Measurements from ENCODE around the gene TRIM26.
"Not testable (repeated sequence)": the region's sequence is repeated elsewhere in the genome, so short reads cannot be mapped to it uniquely, and the experiment has no call there.

Gene TRIM26

DNA sequence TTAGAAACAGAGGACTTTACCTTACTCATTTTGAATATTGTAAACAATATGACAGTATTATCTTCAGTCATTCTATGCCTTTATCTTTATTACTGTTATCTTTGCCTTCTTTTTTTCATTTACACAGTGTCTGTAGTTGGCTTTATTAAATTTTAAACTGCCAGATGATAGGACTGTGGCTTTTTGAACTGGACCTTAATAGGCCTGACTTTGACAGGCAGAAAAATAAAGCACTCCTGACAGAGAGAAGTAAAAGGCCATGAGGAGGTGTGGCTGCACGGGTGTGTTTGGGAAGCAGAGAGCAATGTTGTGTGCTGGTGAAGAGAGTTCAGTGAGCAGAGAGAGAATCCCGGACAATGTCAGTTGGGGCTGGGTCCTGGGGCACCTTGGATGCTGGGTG, 69.4 kb downstream of the TRIM26 start:
- no peak for DNase-seq (ENCODE audit: extremely low read depth, insufficient read length)
- no peaks in the 10 kb centered on the region; the same call in 1 of the 2 replicates for H3K27me3 ChIP-seq (replicated peaks; ENCODE audit: control insufficient read depth, insufficient read depth, low read length)
- TF ChIP-seq, protein P1, sequence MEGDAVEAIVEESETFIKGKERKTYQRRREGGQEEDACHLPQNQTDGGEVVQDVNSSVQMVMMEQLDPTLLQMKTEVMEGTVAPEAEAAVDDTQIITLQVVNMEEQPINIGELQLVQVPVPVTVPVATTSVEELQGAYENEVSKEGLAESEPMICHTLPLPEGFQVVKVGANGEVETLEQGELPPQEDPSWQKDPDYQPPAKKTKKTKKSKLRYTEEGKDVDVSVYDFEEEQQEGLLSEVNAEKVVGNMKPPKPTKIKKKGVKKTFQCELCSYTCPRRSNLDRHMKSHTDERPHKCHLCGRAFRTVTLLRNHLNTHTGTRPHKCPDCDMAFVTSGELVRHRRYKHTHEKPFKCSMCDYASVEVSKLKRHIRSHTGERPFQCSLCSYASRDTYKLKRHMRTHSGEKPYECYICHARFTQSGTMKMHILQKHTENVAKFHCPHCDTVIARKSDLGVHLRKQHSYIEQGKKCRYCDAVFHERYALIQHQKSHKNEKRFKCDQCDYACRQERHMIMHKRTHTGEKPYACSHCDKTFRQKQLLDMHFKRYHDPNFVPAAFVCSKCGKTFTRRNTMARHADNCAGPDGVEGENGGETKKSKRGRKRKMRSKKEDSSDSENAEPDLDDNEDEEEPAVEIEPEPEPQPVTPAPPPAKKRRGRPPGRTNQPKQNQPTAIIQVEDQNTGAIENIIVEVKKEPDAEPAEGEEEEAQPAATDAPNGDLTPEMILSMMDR (IDR thresholded peaks at IDR 0.05; ENCODE audit: insufficient read depth, low read length, poor library complexity, severe bottlenecking): no peak

DNA sequence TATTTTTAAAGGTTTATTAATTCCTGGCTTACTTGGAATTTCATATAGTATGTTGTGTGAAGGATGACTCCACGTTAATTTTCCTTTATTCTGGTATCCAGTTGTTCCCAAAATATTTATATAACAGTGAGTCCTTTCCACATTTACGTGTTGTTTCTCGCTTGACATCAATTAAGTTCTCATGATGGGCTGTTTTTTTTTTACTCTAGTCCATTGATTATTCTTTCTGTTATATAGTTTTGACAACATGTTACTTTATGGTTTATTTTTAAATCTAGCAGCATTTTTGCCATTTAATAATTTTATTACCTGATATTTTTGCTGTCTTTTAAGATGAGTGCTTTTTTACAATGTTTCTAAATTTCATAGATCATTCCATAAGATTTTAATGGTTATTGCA, 70.5 kb downstream of the TRIM26 start:
- Histone ChIP-seq H3K27me3 (replicated peaks; ENCODE audit: control insufficient read depth, insufficient read depth, low read length) (no peaks in the 10 kb centered on the region; the same call in 1 of the 2 replicates), H3K36me3 (ENCODE audit: control insufficient read depth, insufficient read depth, low read length) (no peaks in the 10 kb centered on the region), H3K4me3 (replicated peaks; ENCODE audit: low read depth, low read length) (no peak overlapping the region)
- TF ChIP-seq, protein P1 (IDR thresholded peaks at IDR 0.05; ENCODE audit: insufficient read depth, low read length, poor library complexity, severe bottlenecking): no peak
- DNase-seq (ENCODE audit: extremely low read depth, insufficient read length): no peak

More for the DNA sequence above, 69.4 kb downstream of the TRIM26 start:
- H3K36me3 ChIP-seq (ENCODE audit: control insufficient read depth, insufficient read depth, low read length): no peaks in the 10 kb centered on the region
- no peak overlapping the region for H3K4me3 ChIP-seq (replicated peaks; ENCODE audit: low read depth, low read length)

DNA sequence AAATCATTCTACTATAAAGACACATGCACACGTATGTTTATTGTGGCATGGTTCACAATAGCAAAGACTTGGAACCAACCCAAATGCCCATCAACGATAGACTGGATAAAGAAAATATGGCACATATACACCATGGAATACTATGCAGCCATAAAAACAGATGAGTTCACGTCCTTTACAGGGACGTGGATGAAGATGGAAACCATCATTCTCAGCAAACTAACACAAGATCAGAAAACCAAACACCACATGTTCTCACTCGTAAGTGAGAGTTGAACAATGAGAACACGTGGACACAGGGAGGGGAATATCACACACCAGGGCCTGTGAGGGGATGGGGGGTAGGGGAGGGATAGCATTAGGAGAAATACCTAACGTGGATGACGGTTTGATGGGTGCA, 73.0 kb downstream of the TRIM26 start:
- H3K36me3 ChIP-seq (ENCODE audit: control insufficient read depth, insufficient read depth, low read length); H3K27me3 ChIP-seq (replicated peaks; ENCODE audit: control insufficient read depth, insufficient read depth, low read length); H3K4me3 ChIP-seq (replicated peaks; ENCODE audit: low read depth, low read length); DNase-seq (ENCODE audit: extremely low read depth, insufficient read length): not testable (repeated sequence)

DNA sequence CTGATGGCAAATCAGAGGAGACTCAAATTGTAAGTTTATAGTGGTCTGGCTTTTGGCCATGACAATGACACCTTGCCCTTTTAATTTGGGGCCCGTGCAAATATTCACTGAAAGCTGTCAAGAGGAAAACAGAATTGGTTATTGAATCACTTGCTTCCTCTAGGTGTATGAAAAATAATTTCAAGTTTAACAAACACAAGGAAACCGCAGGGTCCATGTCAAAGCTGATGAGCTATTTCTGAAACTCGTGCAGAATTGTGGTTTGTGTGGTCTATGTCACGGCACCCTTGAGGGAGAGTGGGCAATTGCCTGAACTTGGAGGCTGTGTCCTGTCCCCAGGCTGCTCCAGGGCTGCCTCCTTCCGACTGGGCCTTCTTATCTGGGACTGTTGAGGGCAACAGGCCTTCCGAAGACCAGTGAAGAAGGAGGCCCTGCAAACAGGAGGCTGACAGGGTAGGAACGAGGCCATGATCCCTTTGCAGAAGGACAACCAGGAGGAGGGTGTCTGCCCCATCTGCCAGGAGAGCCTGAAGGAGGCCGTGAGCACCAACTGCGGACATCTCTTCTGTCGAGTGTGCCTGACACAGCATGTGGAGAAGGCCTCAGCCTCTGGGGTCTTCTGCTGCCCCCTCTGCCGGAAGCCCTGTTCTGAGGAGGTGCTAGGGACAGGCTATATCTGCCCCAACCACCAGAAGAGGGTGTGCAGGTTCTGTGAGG, 76.5 kb downstream of the TRIM26 start:
- DNase-seq (ENCODE audit: extremely low read depth, insufficient read length): no peak
- Histone ChIP-seq H3K27me3 (replicated peaks; ENCODE audit: control insufficient read depth, insufficient read depth, low read length) (no peaks in the 10 kb centered on the region), H3K4me3 (replicated peaks; ENCODE audit: low read depth, low read length) (no peak overlapping the region), H3K36me3 (ENCODE audit: control insufficient read depth, insufficient read depth, low read length) (no peaks in the 10 kb centered on the region)
- TF ChIP-seq, protein P1 (IDR thresholded peaks at IDR 0.05; ENCODE audit: insufficient read depth, low read length, poor library complexity, severe bottlenecking): no peak

DNA sequence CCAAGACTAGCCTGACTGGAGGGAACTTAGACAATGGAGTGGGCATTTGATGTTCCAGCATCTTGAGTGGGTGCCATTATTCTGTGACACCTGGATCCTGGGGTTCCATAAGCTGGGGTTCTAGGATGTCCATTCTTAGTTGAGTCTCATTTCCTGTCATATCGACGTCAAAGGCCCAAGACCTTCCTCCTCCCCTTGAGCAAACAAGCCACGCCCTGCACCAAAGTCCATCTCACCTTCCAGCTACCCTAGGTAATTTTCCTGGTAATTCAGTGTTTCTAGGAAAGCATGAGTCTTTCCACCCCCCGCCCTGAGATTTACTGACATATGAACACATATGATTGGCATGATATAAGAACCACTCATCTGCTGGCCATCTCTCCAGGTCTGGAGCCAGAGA, 77.4 kb downstream of the TRIM26 start, which contains the start of gene TRIM40:
TRIM40 (plus strand) TSS at position 384 of the 400 bp plus-strand sequence. CDS start 897 bp downstream, outside the sequence.
- Histone ChIP-seq H3K4me3 (replicated peaks; ENCODE audit: low read depth, low read length) (no peak within 1 kb of the TSS), H3K27me3 (replicated peaks; ENCODE audit: control insufficient read depth, insufficient read depth, low read length) (no peaks in the 10 kb centered on the region), H3K36me3 (ENCODE audit: control insufficient read depth, insufficient read depth, low read length) (no peaks in the 10 kb centered on the region)
- TF ChIP-seq, protein P1 (IDR thresholded peaks at IDR 0.05; ENCODE audit: insufficient read depth, low read length, poor library complexity, severe bottlenecking): no peak
- DNase-seq (ENCODE audit: extremely low read depth, insufficient read length): no peak

DNA sequence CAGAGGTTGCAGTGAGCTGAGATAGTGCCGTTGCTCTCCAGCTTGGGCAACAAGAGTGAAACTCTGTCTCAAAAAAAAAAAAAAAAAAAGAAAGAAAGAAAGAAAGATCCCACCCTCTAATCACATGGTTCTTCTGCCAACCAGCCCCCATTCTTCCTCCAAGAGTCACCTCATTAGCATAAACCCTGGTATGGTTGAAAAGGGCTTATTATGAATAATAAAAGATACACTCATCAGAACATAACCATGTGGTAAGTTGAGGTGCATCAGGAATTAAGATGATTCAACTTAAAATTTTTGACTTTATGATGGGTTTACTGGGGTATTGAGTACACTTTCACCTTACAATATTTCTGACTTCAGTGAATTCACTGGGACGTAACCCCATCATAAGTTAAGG, 78.1 kb downstream of the TRIM26 start:
- H3K4me3 ChIP-seq (replicated peaks; ENCODE audit: low read depth, low read length): no peak overlapping the region
- no peaks in the 10 kb centered on the region for H3K27me3 ChIP-seq (replicated peaks; ENCODE audit: control insufficient read depth, insufficient read depth, low read length)
- DNase-seq (ENCODE audit: extremely low read depth, insufficient read length): no peak
- H3K36me3 ChIP-seq (ENCODE audit: control insufficient read depth, insufficient read depth, low read length): no peaks in the 10 kb centered on the region
- TF ChIP-seq, protein P1 (IDR thresholded peaks at IDR 0.05; ENCODE audit: insufficient read depth, low read length, poor library complexity, severe bottlenecking): no peak
